Activated CD8-positive, alpha-beta memory T cell treated with anti-CD3 and anti-CD28 coated beads for 24 hours (primary cell): ENCODE data around the gene NAT8.
"Not testable (repeated sequence)": the region's sequence is repeated elsewhere in the genome, so short reads cannot be mapped to it uniquely, and the experiment has no call there.

Source experiments
- DNase-seq: peaks from one replicate; pipeline ENCODE4 v3.0.0-alpha.2; 2020

Gene NAT8

GRCh38 chr2:73630662-73631266 lies 11.5 kb downstream of the NAT8 start:
- DNase-seq: not testable (repeated sequence)

GRCh38 chr2:73628493-73628892 lies 13.7 kb downstream of the NAT8 start:
- DNase-seq: not testable (repeated sequence)

GRCh38 chr2:73626237-73626636 lies 16.0 kb downstream of the NAT8 start:
- DNase-seq: not testable (repeated sequence)

GRCh38 chr2:73624625-73625024 lies 17.6 kb downstream of the NAT8 start:
- not testable (repeated sequence) for DNase-seq

GRCh38 chr2:73624036-73624435 lies 18.2 kb downstream of the NAT8 start:
- not testable (repeated sequence) for DNase-seq

- not testable (repeated sequence) for DNase-seq
These were observed 22.3 kb downstream of the NAT8 start for GRCh38 chr2:73619925-73620324.

GRCh38 chr2:73614997-73615396 lies 27.2 kb downstream of the NAT8 start:
- DNase-seq: no peak

- no peak for DNase-seq
These were observed 28.1 kb downstream of the NAT8 start for GRCh38 chr2:73614105-73614504.

GRCh38 chr2:73611867-73612266 lies 30.4 kb downstream of the NAT8 start:
- DNase-seq: no peak

- DNase-seq: no peak
These were observed 31.0 kb downstream of the NAT8 start for GRCh38 chr2:73611193-73611592.

GRCh38 chr2:73610111-73610510 lies 32.1 kb downstream of the NAT8 start:
- no peak for DNase-seq

GRCh38 chr2:73604589-73604988 lies 37.6 kb downstream of the NAT8 start:
- DNase-seq: not testable (repeated sequence)

GRCh38 chr2:73603099-73603588 lies 39.1 kb downstream of the NAT8 start:
- not testable (repeated sequence) for DNase-seq

- DNase-seq: no peak
These were observed 40.4 kb downstream of the NAT8 start for GRCh38 chr2:73601780-73602179.

GRCh38 chr2:73594251-73594650 lies 48.0 kb downstream of the NAT8 start:
- no peak for DNase-seq

GRCh38 chr2:73593680-73594079 lies 48.5 kb downstream of the NAT8 start:
- DNase-seq: no peak
